ENCODE data around the gene TOR1AIP2.

GRCh38 chr1:179860652-179861051, 17.0 kb downstream of the TOR1AIP2 start:
- TF ChIP-seq CTCF (IDR thresholded peaks at IDR 0.05) (no peak), POLR2A (IDR thresholded peaks at IDR 0.05) (no peak)

Data from thyroid gland (tissue), 4 donors.